Activated CD4-positive, alpha-beta T cell treated with anti-CD3 and anti-CD28 coated beads, Interleukin-2, amount 50 U/mL, for 24 hours (primary cell): ENCODE results near the gene XAB2.
"Not testable (repeated sequence)": the region's sequence is repeated elsewhere in the genome, so short reads cannot be mapped to it uniquely, and the experiment has no call there.

ENCODE experiments used
- DNase-seq, 2 donors: peaks; one replicate each; pipeline ENCODE4 v3.0.0-alpha.2; 2020; ENCODE audit warnings: low read depth in 1 of 2, low spot score in 1 of 2

Gene XAB2

DNA sequence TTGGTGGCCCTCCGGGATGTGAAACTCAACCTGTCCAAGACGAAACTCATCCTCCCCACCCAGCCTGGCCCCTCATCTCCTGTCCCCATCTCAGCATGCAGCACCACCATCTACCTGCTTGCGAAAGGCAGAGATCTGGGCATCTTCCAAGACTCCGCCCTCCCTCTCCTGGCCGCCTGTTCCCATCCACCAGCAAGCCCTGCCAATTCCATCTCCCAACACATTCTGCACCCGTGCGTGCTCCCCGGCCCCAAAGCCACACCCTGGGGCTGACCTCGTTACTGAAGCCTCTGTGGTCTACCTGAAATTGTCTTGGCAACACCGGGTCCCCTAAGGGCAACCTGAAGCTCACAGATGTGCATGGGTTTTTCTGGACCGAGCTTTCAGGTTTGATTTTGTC lies 46.9 kb downstream of the XAB2 start:
- DNase-seq, result no peak

DNA sequence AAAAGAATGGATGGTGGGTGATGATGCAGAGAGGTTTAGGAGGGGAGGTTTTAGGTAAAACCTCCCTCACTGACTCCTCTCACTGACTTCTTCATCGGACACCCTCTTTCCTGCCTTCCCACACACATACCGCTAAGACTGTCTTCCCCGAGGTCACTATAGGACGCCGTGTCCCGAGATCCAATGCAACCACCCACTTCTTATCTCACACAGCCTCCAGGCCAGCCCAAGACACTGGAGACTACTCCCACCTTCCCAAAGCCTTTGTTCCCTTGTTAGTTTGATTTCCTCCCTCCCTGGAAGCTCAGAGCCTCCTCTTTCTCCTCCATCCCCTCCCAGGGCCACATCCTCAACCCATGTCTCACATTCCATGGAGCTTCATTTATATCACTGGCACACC lies 50.2 kb downstream of the XAB2 start:
- DNase-seq, result no peak

DNA sequence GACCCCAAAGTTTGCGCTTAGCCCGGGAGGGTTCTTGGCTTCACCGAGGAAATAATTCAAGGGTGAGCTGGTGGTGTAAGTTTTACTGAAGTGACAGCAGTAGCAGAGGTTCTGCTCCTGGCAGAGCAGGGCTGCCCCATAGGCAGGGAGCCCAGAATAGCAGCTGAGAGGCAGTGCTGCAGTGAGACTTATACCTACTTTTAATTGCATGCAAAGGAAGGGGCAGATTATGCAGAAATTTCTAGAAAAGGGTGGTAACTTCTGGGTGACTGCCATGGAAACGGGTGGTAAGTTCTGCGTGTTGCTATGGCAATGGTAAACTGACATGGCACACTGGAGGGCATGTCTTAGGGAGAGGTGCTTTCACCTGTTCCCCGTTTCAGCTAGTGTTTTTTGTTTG lies 51.2 kb downstream of the XAB2 start:
- DNase-seq, result no peak

- not testable (repeated sequence) for DNase-seq
Observed at GRCh38 chr19:7577422-7577821, 51.9 kb downstream of the XAB2 start.

DNA sequence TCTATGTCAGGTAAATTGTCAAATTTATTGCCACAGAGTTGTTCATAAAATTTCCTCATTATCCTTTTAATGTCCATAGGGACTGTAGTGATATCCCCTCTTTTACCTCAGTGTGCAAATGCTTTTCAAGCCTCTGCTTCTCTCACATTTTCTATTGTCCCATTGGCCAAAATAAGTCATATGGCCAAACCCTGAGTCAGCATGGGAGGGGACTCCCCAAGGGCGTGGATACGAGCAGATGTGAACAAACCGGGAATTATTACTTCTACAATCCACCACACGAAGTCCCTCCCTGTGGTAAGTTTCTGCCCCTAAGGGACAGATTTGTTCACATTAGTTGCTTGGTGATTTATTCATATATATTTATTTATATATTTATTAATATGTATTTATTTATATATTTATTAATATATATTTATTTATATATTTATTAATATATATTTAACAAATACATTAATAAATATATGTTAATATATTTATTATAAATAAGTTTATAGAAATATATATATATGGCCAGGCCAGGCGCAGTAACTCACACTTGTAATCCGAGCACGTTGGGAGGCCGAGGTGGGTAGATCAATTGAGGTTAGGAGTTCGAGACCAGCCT lies 53.8 kb downstream of the XAB2 start:
- DNase-seq, result no peak

- no peak for DNase-seq
Observed at GRCh38 chr19:7570761-7571160, 58.6 kb downstream of the XAB2 start.
